K562 treated with DMSO at 1 percent for 24 hours (cell line): ENCODE data around the gene UTP14A. TPM values are rescaled to one million over a fixed set of nuclear protein-coding genes. Genes with fewer than 3 reads are reported as not detected.

ENCODE experiments used
- total RNA-seq: library from RNA; unstranded; fragments of 300-600 nt; gene quantifications from 2 replicates; pipeline ENCODE4 v1.2.3, GENCODE V29; 2022; ENCODE audit warnings: low read depth; ENCODE audit not compliant: insufficient read depth

The UTP14A gene
- 15.4 and 16.2 TPM in 2 replicates for total RNA-seq

GRCh38 chrX:129905787-129906580, at the start of gene UTP14A:
UTP14A (plus strand) TSS chrX:129906164; CDS start chrX:129906211, 47 bp downstream.

Other genes with a start within 250 kb of the UTP14A start
- gene XPNPEP2, start 167.2 kb upstream of the UTP14A start, total RNA-seq: not detected in 2 replicates
- 0.46 and 0.94 TPM in 2 replicates for gene SASH3, start 126.2 kb upstream of the UTP14A start, total RNA-seq
- gene ZDHHC9, start 62.3 kb upstream of the UTP14A start, total RNA-seq: 12.9 and 15.2 TPM in 2 replicates
- 14.8 and 19.9 TPM in 2 replicates for gene BCORL1, start 76.5 kb downstream of the UTP14A start, total RNA-seq
- 53.3 and 55.1 TPM in 2 replicates for gene ELF4, start 204.3 kb downstream of the UTP14A start, total RNA-seq